SU-DHL-6 (cell line): ENCODE data around the gene PCK1.

Experiments used
- H2AFZ ChIP-seq: fragments of 200-600 bp; sonication (generic); 2 replicates; pipeline ENCODE4 v1.6.1; 2014; ENCODE audit warnings: low read depth, mild to moderate bottlenecking, moderate library complexity, mixed read lengths, antibody characterized with exemption, low read length; ENCODE audit not compliant: severe bottlenecking
- H3F3A ChIP-seq: fragments of 200-600 bp; shearing (Covaris generic); 2 replicates; pipeline ENCODE4 v1.6.0; 2016; ENCODE audit warnings: antibody characterized with exemption, mild to moderate bottlenecking; ENCODE audit not compliant: insufficient read depth
- H3K27ac ChIP-seq: fragments of 200-600 bp; sonication (generic); 2 replicates; pipeline ENCODE4 v1.5.1; 2016; ENCODE audit warnings: low read depth, mild to moderate bottlenecking, low read length, moderate library complexity, mixed read lengths
- H3K27me3 ChIP-seq: fragments of 200-600 bp; sonication (generic), shearing (Covaris generic); 2 replicates; pipeline ENCODE4 v1.6.0; 2014; ENCODE audit warnings: mild to moderate bottlenecking, low read length
- H3K36me3 ChIP-seq: fragments of 200-600 bp; sonication (generic); 2 replicates; pipeline ENCODE4 v1.6.1; 2014; ENCODE audit warnings: mild to moderate bottlenecking, low read length, mixed read lengths
- H3K4me2 ChIP-seq: fragments of 300-600, 200-600 bp; shearing (Covaris generic), sonication (generic); 2 replicates; pipeline ENCODE4 v1.6.0; 2014; ENCODE audit warnings: low read length, low read depth, mild to moderate bottlenecking; ENCODE audit not compliant: poor library complexity, severe bottlenecking
- H3K4me3 ChIP-seq: fragments of 200-600 bp; sonication (generic); 2 replicates; pipeline ENCODE4 v1.5.1; 2014; ENCODE audit warnings: antibody characterized with exemption, low read length, mild to moderate bottlenecking, mixed read lengths; ENCODE audit not compliant: insufficient read depth, poor library complexity, severe bottlenecking
- H3K79me2 ChIP-seq: fragments of 200-600 bp; sonication (generic); 2 replicates; pipeline ENCODE4 v1.6.1; 2014; ENCODE audit warnings: mild to moderate bottlenecking, low read length, moderate library complexity; ENCODE audit not compliant: insufficient read depth
- H3K9ac ChIP-seq: fragments of 200-600 bp; sonication (generic); 2 replicates; pipeline ENCODE4 v1.7.0; 2014; ENCODE audit warnings: mild to moderate bottlenecking, low read length
- H3K9me2 ChIP-seq: fragments of 200-600 bp; sonication (generic); replicated peaks from 2 replicates; pipeline ENCODE4 v1.6.1; 2014; ENCODE audit warnings: low read length; ENCODE audit not compliant: insufficient read depth
- H3K9me3 ChIP-seq: fragments of 200-600 bp; sonication (generic); 2 replicates; pipeline ENCODE4 v1.6.1; 2014; ENCODE audit warnings: low read length, mixed read lengths; ENCODE audit not compliant: insufficient read depth
- H4K20me1 ChIP-seq: fragments of 200-600 bp; sonication (generic); 2 replicates; pipeline ENCODE4 v1.6.1; 2014; ENCODE audit warnings: low read depth, mild to moderate bottlenecking, antibody characterized with exemption, low read length, moderate library complexity, mixed read lengths
- EZH2phosphoT487 ChIP-seq: fragments of 200-600 bp; sonication (generic), shearing (Covaris generic); conservative IDR thresholded peaks from 2 replicates; pipeline ENCODE4 v1.6.1; 2018; ENCODE audit warnings: mild to moderate bottlenecking, antibody characterized with exemption, low read length, moderate library complexity, mixed read lengths
- TF ChIP-seq, protein P1 (sequence below): fragments of 200-600 bp; sonication (generic); IDR thresholded peaks from one replicate; pipeline ENCODE4 v1.5.1; 2017; ENCODE audit warnings: antibody characterized with exemption, mild to moderate bottlenecking, low read length, moderate library complexity; ENCODE audit not compliant: insufficient read depth, poor library complexity, severe bottlenecking

PCK1 gene

DNA sequence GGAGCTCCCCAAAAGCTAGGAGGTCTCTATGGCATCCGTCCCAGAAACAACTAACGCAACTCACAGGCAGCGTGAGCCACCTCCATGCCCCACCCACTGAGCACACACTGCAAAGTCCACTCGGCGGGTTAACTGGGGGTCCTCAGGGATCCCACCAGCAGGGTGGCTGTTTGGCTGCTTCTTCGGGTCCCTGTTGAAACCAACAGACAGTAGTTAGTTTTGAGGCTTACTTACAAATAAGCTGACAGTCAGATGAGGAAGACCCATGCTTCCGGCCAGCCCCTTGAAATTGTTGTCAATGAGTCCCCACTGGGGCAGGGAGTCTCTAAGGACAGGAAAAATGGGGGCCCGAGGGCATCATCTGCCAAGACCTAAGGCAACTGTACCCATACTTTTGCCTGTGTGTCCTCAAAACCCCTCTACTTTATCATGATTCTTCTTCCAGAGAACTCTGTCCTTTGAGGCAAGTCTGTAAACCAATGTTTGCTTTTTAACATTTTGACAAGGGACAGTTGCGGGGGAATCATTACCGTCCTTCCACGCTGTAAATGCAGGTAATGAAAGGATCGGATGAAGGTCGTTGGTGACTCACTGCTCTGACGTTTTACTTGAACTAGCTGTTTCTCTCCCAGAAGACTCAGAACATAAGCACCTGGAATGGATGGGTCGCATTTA is 2.2 kb upstream of the PCK1 start:
- no peak for TF ChIP-seq EZH2phosphoT487
- TF ChIP-seq, protein P1, sequence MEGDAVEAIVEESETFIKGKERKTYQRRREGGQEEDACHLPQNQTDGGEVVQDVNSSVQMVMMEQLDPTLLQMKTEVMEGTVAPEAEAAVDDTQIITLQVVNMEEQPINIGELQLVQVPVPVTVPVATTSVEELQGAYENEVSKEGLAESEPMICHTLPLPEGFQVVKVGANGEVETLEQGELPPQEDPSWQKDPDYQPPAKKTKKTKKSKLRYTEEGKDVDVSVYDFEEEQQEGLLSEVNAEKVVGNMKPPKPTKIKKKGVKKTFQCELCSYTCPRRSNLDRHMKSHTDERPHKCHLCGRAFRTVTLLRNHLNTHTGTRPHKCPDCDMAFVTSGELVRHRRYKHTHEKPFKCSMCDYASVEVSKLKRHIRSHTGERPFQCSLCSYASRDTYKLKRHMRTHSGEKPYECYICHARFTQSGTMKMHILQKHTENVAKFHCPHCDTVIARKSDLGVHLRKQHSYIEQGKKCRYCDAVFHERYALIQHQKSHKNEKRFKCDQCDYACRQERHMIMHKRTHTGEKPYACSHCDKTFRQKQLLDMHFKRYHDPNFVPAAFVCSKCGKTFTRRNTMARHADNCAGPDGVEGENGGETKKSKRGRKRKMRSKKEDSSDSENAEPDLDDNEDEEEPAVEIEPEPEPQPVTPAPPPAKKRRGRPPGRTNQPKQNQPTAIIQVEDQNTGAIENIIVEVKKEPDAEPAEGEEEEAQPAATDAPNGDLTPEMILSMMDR, result no peak
- H3K9me3 ChIP-seq, result no peaks in the 10 kb centered on the region
- no peak overlapping the region for H3K4me2 ChIP-seq
- H3K4me3 ChIP-seq, result no peak overlapping the region
- H3K79me2 ChIP-seq, result no peaks in the 10 kb centered on the region
- H3F3A ChIP-seq, result no peaks in the 10 kb centered on the region
- H2AFZ ChIP-seq, result no peak overlapping the region
- H3K27ac ChIP-seq, result no peak overlapping the region
- no peaks in the 10 kb centered on the region for H3K27me3 ChIP-seq
- H3K9me2 ChIP-seq, result no peaks in the 10 kb centered on the region
- H4K20me1 ChIP-seq, result no peaks in the 10 kb centered on the region
- no peaks in the 10 kb centered on the region for H3K36me3 ChIP-seq
- no peak overlapping the region for H3K9ac ChIP-seq

DNA sequence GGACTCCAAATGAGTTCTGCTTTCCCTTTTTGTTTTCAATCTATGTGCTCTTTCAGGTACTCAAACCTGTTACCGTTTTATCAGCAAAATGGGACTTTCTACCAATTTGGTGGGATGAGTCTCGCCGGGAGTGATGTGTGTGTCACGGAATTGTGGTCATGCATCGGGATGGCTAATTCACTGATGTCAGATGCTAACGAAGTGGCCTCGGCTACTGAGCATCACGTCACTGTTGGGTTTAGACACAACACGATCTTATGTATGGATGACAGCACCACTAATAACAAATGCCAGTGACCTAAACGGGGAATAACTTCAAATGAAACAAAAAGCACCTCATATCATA is 1.6 kb upstream of the PCK1 start:
- Histone ChIP-seq H3K4me2 (no peak overlapping the region), H3K9me3 (no peaks in the 10 kb centered on the region), H3K36me3 (no peaks in the 10 kb centered on the region), H3K27ac (no peak overlapping the region), H3K9me2 (no peaks in the 10 kb centered on the region), H3K79me2 (no peaks in the 10 kb centered on the region), H2AFZ (no peak overlapping the region), H3F3A (no peaks in the 10 kb centered on the region), H3K4me3 (no peak overlapping the region), H3K9ac (no peak overlapping the region), H3K27me3 (no peaks in the 10 kb centered on the region), H4K20me1 (no peaks in the 10 kb centered on the region)
- TF ChIP-seq, protein P1, result no peak
- no peak for TF ChIP-seq EZH2phosphoT487

DNA sequence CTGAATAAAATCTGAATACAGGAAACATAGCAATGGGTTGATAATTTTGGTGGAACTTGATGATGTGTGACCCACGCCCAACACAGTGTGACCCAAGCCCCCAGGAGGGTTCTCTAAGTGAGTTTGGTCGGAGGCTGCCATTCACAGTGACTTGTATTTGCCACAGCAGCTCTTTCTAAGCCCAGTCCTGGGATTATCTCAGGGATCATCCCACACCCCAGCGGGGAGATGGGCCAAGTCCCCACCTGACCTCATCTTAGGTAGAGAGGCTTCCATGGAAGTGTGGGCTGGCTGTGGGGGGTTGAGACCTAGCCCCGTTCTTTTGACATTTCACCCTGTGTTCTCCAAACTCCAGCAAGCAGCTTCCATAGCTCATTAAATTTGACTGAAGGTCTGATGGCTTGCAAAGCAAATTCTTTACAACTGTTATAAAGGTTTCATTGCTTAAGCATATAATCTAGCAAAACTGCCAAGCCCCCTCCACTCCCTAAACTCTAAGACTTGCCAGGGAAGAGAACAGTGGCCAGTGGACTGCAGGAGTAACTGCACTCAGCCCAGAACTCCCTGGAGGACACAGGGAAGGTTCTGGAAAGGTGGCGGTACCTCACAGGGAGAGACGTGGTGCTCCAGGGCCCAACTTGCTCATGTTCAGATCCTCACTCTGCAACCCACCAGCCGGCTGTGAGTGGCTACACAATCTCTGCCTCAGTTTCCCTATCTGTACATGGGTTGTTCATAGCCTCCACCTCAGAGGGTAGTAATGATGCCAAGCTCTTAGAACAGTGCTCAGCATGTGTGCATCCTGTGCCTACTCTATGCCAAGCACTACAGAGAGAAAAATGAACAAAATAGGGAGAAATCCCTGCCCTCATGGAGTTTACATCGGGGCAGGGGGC is 1.0 kb upstream of the PCK1 start:
- Histone ChIP-seq H2AFZ (no peak overlapping the region), H3K27me3 (no peaks in the 10 kb centered on the region), H4K20me1 (no peaks in the 10 kb centered on the region), H3K27ac (no peak overlapping the region), H3K36me3 (no peaks in the 10 kb centered on the region), H3K79me2 (no peaks in the 10 kb centered on the region), H3K9ac (no peak overlapping the region), H3K4me2 (no peak overlapping the region), H3K9me3 (no peaks in the 10 kb centered on the region), H3K9me2 (no peaks in the 10 kb centered on the region), H3K4me3 (no peak overlapping the region), H3F3A (no peaks in the 10 kb centered on the region)
- TF ChIP-seq EZH2phosphoT487, result no peak
- TF ChIP-seq, protein P1, result no peak
